Measurements from ENCODE around the gene NRXN2. TPM values are rescaled to one million over a fixed set of nuclear protein-coding genes. Genes with fewer than 3 reads are reported as not detected.

Gene NRXN2
- total and polyA plus RNA-seq, 2 of the 13 experiments (the other 11 are each of a cell fraction or from before 2014, with no cell fraction given), result not detected

DNA sequence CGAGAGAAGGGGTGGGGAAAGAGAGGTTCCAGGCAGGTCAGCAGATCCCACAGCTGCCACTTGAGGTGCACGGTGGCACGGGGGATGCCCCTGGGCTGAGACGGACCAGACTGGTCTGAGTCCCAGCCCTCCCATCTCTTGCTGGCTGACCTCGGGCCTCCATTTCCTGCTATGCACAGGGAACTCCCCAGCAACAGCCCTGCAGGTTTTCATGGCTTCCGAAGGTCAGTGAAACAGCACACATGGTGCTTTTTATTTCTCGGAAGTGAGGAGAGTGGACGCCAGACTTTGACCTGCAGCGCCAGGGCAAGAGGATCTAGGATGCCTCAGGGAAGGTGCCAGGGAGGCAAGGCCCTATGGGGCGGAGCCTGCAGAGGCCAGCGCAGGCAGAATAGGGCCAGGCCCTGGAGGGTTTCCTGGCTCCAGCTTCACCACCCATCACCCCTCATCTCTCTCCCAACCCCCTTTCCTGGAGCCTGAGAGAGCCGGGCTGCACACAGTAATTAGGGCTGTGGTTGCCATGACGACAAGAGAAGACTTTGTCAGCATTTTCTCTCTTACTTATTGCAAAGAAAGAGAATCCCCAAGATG is 102.5 kb downstream of the NRXN2 start (continued):
- TF ChIP-seq, protein P1, sequence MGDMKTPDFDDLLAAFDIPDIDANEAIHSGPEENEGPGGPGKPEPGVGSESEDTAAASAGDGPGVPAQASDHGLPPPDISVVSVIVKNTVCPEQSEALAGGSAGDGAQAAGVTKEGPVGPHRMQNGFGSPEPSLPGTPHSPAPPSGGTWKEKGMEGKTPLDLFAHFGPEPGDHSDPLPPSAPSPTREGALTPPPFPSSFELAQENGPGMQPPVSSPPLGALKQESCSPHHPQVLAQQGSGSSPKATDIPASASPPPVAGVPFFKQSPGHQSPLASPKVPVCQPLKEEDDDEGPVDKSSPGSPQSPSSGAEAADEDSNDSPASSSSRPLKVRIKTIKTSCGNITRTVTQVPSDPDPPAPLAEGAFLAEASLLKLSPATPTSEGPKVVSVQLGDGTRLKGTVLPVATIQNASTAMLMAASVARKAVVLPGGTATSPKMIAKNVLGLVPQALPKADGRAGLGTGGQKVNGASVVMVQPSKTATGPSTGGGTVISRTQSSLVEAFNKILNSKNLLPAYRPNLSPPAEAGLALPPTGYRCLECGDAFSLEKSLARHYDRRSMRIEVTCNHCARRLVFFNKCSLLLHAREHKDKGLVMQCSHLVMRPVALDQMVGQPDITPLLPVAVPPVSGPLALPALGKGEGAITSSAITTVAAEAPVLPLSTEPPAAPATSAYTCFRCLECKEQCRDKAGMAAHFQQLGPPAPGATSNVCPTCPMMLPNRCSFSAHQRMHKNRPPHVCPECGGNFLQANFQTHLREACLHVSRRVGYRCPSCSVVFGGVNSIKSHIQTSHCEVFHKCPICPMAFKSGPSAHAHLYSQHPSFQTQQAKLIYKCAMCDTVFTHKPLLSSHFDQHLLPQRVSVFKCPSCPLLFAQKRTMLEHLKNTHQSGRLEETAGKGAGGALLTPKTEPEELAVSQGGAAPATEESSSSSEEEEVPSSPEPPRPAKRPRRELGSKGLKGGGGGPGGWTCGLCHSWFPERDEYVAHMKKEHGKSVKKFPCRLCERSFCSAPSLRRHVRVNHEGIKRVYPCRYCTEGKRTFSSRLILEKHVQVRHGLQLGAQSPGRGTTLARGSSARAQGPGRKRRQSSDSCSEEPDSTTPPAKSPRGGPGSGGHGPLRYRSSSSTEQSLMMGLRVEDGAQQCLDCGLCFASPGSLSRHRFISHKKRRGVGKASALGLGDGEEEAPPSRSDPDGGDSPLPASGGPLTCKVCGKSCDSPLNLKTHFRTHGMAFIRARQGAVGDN (CRISPR knock-in tag; IDR thresholded peaks at IDR 0.05), result 0 out of 2 replicates have a peak, but pooled peaks have one; percentile 16
- TF ChIP-seq ZNF33A (CRISPR knock-in tag; IDR thresholded peaks at IDR 0.05; ENCODE audit: borderline replicate concordance) (no peak), HNRNPL (IDR thresholded peaks at IDR 0.05; ENCODE audit: low read depth, low read length) (0 out of 2 replicates have a peak, but pooled peaks have one; percentile 31), ZNF274 (CRISPR knock-in tag; IDR thresholded peaks at IDR 0.05) (no peak), RFX3 (CRISPR knock-in tag; IDR thresholded peaks at IDR 0.05) (peak; percentile 63), MYC (CRISPR knock-in tag; IDR thresholded peaks at IDR 0.05; ENCODE audit: borderline replicate concordance) (no peak), JUNB (CRISPR knock-in tag; IDR thresholded peaks at IDR 0.05; ENCODE audit: borderline replicate concordance) (no peak), MTA1 (CRISPR knock-in tag; IDR thresholded peaks at IDR 0.05; ENCODE audit: borderline replicate concordance) (no peak), POLR2AphosphoS2 (IDR thresholded peaks at IDR 0.05; ENCODE audit: low read depth, low read length) (no peak), SCMH1 (CRISPR knock-in tag; IDR thresholded peaks at IDR 0.05; ENCODE audit: borderline replicate concordance) (no peak)
- TF ChIP-seq, protein P2, sequence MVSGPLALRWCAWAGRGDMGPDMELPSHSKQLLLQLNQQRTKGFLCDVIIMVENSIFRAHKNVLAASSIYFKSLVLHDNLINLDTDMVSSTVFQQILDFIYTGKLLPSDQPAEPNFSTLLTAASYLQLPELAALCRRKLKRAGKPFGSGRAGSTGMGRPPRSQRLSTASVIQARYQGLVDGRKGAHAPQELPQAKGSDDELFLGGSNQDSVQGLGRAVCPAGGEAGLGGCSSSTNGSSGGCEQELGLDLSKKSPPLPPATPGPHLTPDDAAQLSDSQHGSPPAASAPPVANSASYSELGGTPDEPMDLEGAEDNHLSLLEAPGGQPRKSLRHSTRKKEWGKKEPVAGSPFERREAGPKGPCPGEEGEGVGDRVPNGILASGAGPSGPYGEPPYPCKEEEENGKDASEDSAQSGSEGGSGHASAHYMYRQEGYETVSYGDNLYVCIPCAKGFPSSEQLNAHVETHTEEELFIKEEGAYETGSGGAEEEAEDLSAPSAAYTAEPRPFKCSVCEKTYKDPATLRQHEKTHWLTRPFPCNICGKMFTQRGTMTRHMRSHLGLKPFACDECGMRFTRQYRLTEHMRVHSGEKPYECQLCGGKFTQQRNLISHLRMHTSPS (CRISPR knock-in tag; IDR thresholded peaks at IDR 0.05; ENCODE audit: low read depth), result 0 out of 2 replicates have a peak, but pooled peaks have one; percentile 32
